Activated T-cell treated with anti-CD3 and anti-CD28 coated beads, Interleukin-2, amount 50 U/mL, for 72 hours (primary cell): ENCODE results near the gene SRPX. TPM values are rescaled to one million over a fixed set of nuclear protein-coding genes. Genes with fewer than 3 reads are reported as not detected.

ENCODE experiments used
- ATAC-seq, 2 donors: fragments of 150-1000 bp; cut with Tn5 transposase; replicated peaks in 1 of 2; 2 replicates each; pipeline ENCODE4 v1.10.0; 2021; ENCODE audit warnings: moderate library complexity in 2 of 2, mild to moderate bottlenecking in 1 of 2
- DNase-seq, 2 donors: peaks; one replicate each; pipeline ENCODE4 v3.0.0; 2021 to 2022; ENCODE audit warnings: mixed read lengths in 1 of 2
- H3K27ac Mint-ChIP-seq: one replicate; pipeline ENCODE4 v1.8.0; 2022; ENCODE audit warnings: mild to moderate bottlenecking, moderate library complexity, mixed read lengths
- H3K27me3 Mint-ChIP-seq: one replicate; pipeline ENCODE4 v1.8.0; 2022; ENCODE audit warnings: low read depth, mixed read lengths
- H3K36me3 Mint-ChIP-seq, 2 donors: one replicate each; pipeline ENCODE4 v1.8.0; 2022; ENCODE audit warnings: mixed read lengths in 2 of 2, mild to moderate bottlenecking in 1 of 2; ENCODE audit not compliant: insufficient read depth in 2 of 2
- H3K4me1 Mint-ChIP-seq: one replicate; pipeline ENCODE4 v1.8.0; 2022; ENCODE audit warnings: low read depth, mixed read lengths
- H3K4me3 Mint-ChIP-seq, 2 donors: one replicate each; pipeline ENCODE4 v1.8.0; 2022; ENCODE audit warnings: mild to moderate bottlenecking in 2 of 2, mixed read lengths in 2 of 2, moderate library complexity in 2 of 2
- H3K9me3 Mint-ChIP-seq, 2 donors: one replicate each; pipeline ENCODE4 v1.8.0; 2022; ENCODE audit warnings: mixed read lengths in 2 of 2
- total RNA-seq, 2 donors: library from RNA; stranded (reverse); gene quantifications; one replicate each; pipeline ENCODE4 v1.2.3, GENCODE V29; 2022

SRPX gene
- total RNA-seq, 2 donors from 2014 or later = not detected

DNA sequence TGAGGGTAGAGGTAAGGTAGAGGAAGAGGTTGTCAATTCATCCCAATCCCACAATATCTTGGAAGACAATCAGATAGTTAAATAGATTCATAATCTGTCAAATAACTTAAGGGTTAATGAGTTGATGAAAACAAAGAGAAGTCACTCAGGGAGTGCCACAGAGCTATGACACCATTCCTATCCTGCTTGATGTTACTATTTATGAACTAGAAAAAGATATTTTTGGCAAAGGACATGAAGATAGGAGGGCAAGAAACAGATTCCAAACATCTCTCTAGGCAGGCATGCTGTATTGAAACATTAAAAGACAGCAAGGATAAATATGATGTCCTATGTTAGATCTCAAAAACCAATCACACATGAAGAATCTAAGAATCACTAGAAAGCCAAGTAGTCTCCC lies 3.5 kb upstream of the SRPX start:
- Mint-ChIP-seq H3K9me3 (no peaks in the 10 kb centered on the region), H3K36me3 (no peaks in the 10 kb centered on the region), H3K4me1 (peaks cover 3% of the 10 kb centered on the region), H3K4me3 (no peak overlapping the region), H3K27me3 (peaks cover 69% of the 10 kb centered on the region), H3K27ac (no peak overlapping the region)
- DNase-seq (no peak), ATAC-seq (no peak)

DNA sequence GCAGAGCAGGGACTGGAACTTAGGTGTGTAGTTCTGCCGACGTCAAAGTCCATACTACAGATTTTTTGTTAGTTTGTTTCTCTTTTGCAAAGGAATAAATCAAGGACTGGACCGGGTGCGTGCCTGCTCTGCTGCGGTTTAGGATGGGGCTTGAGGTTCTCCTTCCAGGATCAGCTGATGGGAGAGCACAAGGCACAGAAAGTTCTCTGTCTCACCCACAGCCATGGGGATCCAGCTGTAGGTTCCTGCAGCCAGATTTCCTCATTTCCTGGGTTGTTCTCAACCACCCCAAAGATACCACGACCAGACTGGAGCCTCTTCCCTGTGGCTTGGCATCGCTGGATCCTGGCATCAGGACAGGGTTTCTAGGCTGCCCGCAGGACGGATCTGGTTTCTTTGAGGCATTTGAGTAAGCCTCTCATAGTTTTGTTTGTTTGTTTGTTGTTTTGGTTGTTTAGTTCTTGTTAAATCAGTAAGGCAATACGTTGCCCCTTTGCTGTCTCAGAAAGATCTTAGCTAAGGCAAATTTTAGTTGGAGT lies 789 bp upstream of the SRPX start:
- Mint-ChIP-seq H3K27ac (no peak overlapping the region), H3K9me3 (no peaks in the 10 kb centered on the region), H3K4me1 (peaks cover 3% of the 10 kb centered on the region), H3K27me3 (peaks cover 63% of the 10 kb centered on the region), H3K4me3 (peak overlapping the region; percentile 58 to 66), H3K36me3 (no peaks in the 10 kb centered on the region)
- DNase-seq = no peak
- no peak for ATAC-seq

DNA sequence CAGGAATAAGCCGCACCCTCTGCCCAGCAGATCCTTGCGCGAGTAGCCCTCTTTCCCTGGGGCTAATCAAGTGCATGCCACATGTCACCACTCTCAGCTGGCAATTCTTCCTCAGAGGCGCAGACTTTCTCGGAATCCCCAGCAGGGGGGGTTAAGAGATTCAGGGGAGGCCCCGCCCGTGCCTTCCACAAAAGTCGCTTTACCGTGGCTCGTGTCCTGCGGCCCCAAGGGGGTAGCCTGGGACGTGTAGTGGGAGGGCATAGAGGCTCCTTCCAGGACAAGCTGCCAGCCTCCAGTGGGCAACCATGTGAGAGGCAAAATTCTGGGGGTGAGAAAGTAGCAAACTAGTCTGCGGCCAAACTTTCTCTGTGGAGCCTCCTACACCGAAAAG lies 652 bp downstream of the SRPX start:
- H3K36me3 Mint-ChIP-seq = no peaks in the 10 kb centered on the region
- peaks cover 3% of the 10 kb centered on the region for H3K4me1 Mint-ChIP-seq
- peak overlapping the region; percentile 58 to 66 for H3K4me3 Mint-ChIP-seq
- no peaks in the 10 kb centered on the region for H3K9me3 Mint-ChIP-seq
- no peak overlapping the region for H3K27ac Mint-ChIP-seq
- peak in 1 of 2 donors; percentile 37 for ATAC-seq
- peaks cover 63% of the 10 kb centered on the region for H3K27me3 Mint-ChIP-seq
- peak; percentile 6 to 28 for DNase-seq

DNA sequence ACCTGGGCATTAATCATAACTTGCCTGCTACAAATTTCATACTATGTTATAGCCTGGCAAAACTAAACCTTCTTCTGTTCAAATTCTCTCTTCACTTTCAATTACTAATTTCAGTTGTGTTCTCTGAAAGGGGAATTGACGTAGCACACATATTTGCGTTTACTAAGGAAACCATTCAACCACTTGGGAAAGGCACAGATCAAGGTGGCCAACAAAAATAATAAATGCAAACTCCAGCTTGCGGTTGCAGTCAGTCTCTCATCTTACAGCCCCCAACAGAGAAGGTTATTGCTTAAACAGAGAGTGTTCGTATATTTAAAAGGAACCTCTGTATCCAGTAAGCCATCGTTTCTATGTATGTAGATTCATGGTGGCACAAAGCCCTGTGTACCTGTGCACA lies 4.0 kb downstream of the SRPX start:
- DNase-seq (no peak), ATAC-seq (no peak)
- H3K27ac Mint-ChIP-seq = no peak overlapping the region
- H3K36me3 Mint-ChIP-seq = no peaks in the 10 kb centered on the region
- H3K9me3 Mint-ChIP-seq = no peaks in the 10 kb centered on the region
- H3K4me1 Mint-ChIP-seq = peaks cover 3% of the 10 kb centered on the region
- H3K27me3 Mint-ChIP-seq = peaks cover 44% of the 10 kb centered on the region
- H3K4me3 Mint-ChIP-seq = no peak overlapping the region

DNA sequence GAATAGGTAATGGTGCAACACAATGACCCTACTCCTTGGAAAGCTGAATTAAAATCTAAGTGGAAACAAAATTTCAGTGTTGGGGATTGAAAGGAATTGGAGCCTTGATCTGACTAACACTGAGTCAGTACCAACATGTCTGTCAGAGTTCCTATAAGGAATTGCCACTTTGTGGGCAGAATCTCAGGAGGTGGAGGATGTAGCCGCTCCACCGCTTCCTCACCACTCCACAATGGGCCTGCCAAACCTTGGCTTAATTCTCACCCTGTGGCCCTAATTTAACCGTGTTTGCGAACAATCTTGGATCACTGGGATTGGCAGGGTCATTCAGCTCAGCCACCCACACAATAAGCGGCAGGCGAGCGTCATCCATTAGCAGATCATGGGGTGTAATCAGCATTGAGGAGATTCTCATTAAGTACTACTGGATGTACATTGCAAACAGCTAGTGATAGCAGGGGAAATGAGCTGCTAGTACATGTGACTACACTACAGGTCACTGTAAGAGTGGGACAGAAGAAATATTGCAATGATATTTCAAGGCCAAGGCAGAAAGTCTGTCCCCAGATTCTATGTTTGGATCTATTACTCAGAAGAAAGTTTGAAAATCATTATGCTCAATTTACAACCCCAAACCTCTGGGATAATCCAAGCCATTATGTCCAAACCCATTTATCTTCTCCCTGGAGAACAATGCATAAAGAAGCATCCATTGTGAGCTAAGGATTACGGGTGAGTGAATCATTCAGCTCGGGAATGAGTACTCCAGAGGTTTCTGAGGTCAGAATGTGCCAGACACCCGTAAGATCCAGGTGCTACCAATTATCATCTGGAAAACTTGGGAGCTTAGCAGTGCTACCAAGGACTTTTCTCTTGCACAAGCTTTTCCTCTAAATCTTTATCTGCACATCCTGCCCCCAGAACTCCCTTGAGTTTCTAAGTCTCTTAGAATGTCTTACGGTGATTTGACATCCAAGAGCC lies 5.8 kb downstream of the SRPX start:
- Mint-ChIP-seq H3K27ac (no peak overlapping the region), H3K9me3 (no peaks in the 10 kb centered on the region)

DNA sequence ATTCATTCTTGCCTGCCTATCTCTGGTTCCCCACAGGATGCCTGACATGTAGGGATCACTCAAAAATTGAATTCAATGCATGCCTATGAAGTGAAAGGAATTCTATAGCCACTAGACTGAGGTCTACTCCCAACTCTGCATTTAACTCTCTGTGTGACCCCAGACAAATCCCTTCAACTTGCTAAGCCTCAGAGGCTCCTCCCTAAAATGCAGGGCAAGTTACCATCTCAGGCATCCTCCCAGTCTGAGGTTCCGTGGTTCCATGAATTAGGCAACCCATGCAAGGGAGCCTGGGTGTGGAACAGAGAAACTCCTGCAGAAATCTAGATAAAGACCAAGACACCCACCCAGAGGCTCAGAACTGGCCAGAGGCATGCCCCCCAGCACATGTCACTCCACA lies 6.6 kb downstream of the SRPX start:
- no peak for ATAC-seq
- H3K4me1 Mint-ChIP-seq = no peaks in the 10 kb centered on the region
- no peaks in the 10 kb centered on the region for H3K9me3 Mint-ChIP-seq
- no peaks in the 10 kb centered on the region for H3K36me3 Mint-ChIP-seq
- H3K27me3 Mint-ChIP-seq = peaks cover 26% of the 10 kb centered on the region
- H3K27ac Mint-ChIP-seq = no peak overlapping the region
- no peak overlapping the region for H3K4me3 Mint-ChIP-seq
- DNase-seq = no peak

More for the DNA sequence above, 5.8 kb downstream of the SRPX start:
- H3K36me3 Mint-ChIP-seq = no peaks in the 10 kb centered on the region
- H3K27me3 Mint-ChIP-seq = peaks cover 33% of the 10 kb centered on the region
- ATAC-seq (no peak), DNase-seq (no peak)
- H3K4me3 Mint-ChIP-seq = no peak overlapping the region
- peaks cover 3% of the 10 kb centered on the region for H3K4me1 Mint-ChIP-seq

DNA sequence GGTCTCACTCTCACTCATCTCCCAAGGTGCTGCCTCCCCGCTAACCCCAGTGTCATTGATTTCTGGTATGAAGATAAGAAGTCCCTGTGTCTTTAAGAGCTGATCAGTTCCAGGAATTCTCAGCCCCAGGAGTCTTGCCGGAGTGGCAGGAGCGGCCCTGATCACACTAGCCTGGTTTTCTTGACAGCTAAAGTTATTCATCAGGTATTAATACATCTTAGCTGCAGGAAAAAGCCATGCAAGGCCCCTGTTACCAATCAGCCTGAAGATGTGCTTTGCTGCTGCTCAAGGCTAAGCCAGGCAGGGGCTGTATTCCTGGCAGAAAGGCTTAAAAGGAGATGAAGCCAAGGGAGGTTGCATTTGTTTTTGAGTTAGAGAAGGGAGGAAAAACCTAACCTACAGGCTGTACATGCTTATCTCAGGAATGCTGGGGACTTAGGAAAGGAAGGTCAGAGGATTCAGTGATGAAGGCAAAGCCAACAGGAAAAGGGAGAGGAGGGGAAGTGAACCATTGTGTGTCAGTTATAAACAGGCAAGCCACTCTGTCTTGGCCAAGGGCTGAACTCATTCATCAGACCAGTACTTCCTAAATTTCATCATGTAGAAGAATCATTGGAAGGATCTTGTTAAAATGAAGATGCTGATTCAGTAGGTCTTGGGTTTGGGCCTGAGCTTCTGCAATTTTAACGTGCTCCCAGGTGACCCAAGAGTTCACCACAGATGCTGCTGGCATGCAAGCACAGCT lies 8.6 kb downstream of the SRPX start:
- no peak overlapping the region for H3K4me3 Mint-ChIP-seq
- no peak for DNase-seq
- no peaks in the 10 kb centered on the region for H3K4me1 Mint-ChIP-seq
- H3K27me3 Mint-ChIP-seq = peaks cover 16% of the 10 kb centered on the region
- no peaks in the 10 kb centered on the region for H3K9me3 Mint-ChIP-seq
- no peak overlapping the region for H3K27ac Mint-ChIP-seq
- ATAC-seq = no peak
- H3K36me3 Mint-ChIP-seq = no peaks in the 10 kb centered on the region

DNA sequence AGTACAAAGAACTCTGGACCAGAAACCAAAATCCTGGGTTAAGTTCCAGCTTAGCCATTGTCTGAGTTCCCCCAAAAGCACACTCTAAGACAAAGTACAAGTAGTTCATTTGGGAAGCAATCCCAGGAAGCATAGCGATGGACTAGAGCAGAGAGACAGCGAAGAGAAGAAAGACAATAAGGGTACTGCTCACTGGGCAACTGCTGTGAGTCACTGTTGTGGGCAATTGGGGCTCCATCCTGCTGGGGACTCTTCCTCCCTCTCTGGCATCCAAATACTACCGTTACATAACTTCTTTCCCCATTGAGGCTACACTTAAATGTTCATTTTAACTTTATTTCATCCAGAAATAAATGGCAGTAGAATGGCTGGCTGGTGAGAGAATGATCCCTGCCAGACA lies 14.1 kb downstream of the SRPX start:
- peaks cover 7% of the 10 kb centered on the region for H3K27me3 Mint-ChIP-seq
- ATAC-seq (no peak), DNase-seq (no peak)
- no peak overlapping the region for H3K27ac Mint-ChIP-seq
- H3K9me3 Mint-ChIP-seq = no peaks in the 10 kb centered on the region
- no peaks in the 10 kb centered on the region for H3K36me3 Mint-ChIP-seq
- H3K4me1 Mint-ChIP-seq = no peaks in the 10 kb centered on the region
- no peak overlapping the region for H3K4me3 Mint-ChIP-seq

DNA sequence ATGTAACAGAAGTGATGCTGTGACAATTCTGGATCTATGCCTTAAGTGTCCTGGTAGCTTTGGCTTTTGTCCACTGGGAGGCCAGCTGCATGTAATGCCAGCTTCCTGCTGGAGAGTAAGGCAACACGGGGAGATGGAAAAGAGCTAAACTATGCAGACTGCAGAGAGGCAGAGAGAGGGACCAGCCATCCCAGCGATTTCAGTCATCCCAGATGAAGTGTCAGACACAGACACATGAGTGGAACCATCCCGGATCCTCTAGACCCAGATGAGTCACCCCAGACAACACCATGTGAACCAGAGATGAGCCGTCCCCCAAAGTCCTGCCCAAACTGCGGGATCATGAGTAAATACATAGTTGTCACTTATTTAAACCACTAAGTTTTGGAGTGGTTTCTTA lies 14.6 kb downstream of the SRPX start:
- ATAC-seq = no peak
- no peaks in the 10 kb centered on the region for H3K9me3 Mint-ChIP-seq
- no peak overlapping the region for H3K27ac Mint-ChIP-seq
- no peaks in the 10 kb centered on the region for H3K4me1 Mint-ChIP-seq
- H3K36me3 Mint-ChIP-seq = no peaks in the 10 kb centered on the region
- peaks cover 7% of the 10 kb centered on the region for H3K27me3 Mint-ChIP-seq
- H3K4me3 Mint-ChIP-seq = no peak overlapping the region
- DNase-seq = no peak

DNA sequence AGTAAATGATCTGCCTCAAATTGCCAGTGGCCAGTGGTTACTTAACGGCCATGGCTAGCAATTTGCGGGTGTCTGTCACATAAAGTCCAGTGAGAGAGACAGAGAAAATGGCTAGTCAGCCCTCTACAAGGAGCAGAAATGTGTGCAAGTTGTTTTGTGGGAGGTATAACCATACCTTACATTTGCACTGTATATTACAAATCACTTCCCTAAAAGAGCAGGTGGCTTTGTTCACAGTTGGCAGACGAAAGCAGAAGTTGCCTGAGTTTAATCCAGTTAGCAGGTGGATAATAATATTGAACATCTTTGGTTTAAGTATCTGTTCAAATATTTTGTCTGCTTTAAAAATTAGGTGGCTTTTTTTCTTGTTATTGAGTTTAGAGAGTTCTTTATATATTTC lies 15.6 kb downstream of the SRPX start:
- Mint-ChIP-seq H3K4me3 (no peak overlapping the region), H3K9me3 (no peaks in the 10 kb centered on the region)

DNA sequence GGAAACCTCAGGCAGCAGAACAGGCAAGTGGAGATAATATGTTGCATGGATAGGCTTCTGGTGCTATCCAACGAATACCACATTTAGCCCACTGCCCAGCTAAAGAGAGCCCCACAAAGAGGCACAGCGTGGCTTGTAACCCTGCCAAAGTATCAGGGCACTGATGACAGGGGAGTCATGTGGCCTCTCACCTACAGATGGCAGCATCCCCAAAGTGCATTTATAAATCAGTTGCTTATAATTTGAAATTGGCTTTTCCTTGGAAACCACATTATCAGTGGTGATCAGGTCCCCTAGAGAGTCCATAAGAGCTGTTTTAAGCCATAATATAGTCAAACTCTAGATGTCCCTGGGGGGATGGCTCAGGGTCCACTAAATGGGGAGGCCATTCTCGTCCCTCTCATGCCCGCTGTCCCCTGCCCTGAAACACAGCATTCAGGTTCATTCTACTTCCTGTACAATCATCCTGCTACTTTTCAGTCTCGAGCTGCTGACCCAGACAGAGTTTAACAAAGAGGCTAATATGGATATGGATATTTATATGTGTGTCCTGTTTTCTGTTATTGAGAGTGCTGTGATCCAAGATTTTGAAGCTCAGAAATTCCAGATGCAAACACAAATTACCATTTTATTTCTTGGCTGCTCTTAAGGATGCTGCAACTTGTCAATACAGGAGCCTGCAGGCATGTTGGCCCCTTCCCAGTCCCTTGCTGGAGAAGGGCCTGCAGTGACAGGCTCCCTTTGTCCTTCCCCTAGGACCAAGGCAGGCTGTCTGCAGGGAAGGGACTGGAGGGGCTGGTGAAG lies 28.5 kb downstream of the SRPX start:
- no peaks in the 10 kb centered on the region for H3K4me1 Mint-ChIP-seq
- no peaks in the 10 kb centered on the region for H3K9me3 Mint-ChIP-seq
- DNase-seq (no peak), ATAC-seq (no peak)
- H3K27me3 Mint-ChIP-seq = peaks cover 52% of the 10 kb centered on the region
- no peaks in the 10 kb centered on the region for H3K36me3 Mint-ChIP-seq
- no peak overlapping the region for H3K4me3 Mint-ChIP-seq
- no peak overlapping the region for H3K27ac Mint-ChIP-seq

More for the DNA sequence above, 15.6 kb downstream of the SRPX start:
- H3K27me3 Mint-ChIP-seq = peaks cover 11% of the 10 kb centered on the region
- no peak overlapping the region for H3K27ac Mint-ChIP-seq
- H3K36me3 Mint-ChIP-seq = no peaks in the 10 kb centered on the region
- H3K4me1 Mint-ChIP-seq = no peaks in the 10 kb centered on the region
- no peak for DNase-seq
- ATAC-seq = no peak

DNA sequence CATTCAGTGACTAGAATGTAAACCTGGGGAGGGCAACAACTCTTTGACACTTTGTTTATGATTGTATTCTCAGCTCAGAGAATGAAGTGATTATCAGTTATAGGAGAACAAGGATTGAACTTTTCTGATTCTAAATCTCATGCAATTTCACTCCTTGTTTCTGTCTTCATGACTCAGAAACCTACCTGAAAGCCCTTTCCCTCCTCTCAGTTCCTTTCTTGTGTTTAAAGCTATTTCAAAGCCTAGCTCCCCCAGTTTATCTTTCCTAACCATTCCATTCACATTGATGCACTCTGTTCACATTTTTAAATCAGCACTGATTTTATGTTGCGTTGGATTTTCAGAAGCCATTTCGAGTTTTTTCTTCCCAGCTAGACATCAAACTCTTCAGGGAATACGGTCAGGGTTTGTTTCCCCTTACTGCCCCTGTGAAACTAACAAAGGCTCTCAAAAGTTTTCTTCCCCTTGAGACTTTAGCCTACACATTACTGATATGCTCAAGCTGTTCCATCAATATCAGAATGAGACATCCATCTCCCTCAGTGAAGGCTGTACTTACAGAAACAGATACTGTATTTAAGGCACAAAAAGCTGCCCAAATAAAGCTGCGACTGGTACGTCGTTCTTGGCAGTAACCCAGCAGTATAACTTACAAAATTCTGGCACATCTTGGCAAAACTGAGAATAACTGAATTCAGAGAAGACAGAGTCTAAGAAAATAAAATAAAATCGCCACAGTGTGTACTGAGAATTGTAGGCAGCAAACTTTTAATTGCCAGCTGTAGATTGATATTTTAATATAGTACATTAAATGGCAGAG lies 31.0 kb downstream of the SRPX start:
- H3K27ac Mint-ChIP-seq = no peak overlapping the region
- H3K36me3 Mint-ChIP-seq = no peaks in the 10 kb centered on the region
- H3K4me1 Mint-ChIP-seq = no peaks in the 10 kb centered on the region
- ATAC-seq = no peak
- DNase-seq = no peak
- no peaks in the 10 kb centered on the region for H3K9me3 Mint-ChIP-seq
- peaks cover 44% of the 10 kb centered on the region for H3K27me3 Mint-ChIP-seq
- H3K4me3 Mint-ChIP-seq = no peak overlapping the region
